Adrenal gland (tissue), 12 donors: ENCODE data around the gene SLC19A3. TPM values are rescaled to one million over a fixed set of nuclear protein-coding genes. Genes with fewer than 3 reads are reported as not detected.

Experiments
- DNase-seq, 7 donors: peaks; one replicate each; pipeline ENCODE4 v3.0.0-alpha.2; 2019 to 2020
- H3K27ac ChIP-seq, 5 donors: fragments of 200-600 bp; sonication (generic) in 4 of 5; 1 replicate in 3 of 5; 2 replicates in 2 of 5; pipeline versions ENCODE4 v1.5.1 to v1.8.0; 2016 to 2020; ENCODE audit warnings: mild to moderate bottlenecking in 1 of 5
- H3K27me3 ChIP-seq: fragments of 200-600 bp; 2 replicates; pipeline ENCODE4 v1.8.0; 2021
- H3K36me3 ChIP-seq, 2 donors: fragments of 200-600 bp; replicated peaks in 1 of 2; 1 replicate in 1 of 2; 2 replicates in 1 of 2; pipeline versions ENCODE4 v1.5.1 to v1.8.0; 2018 to 2022
- H3K4me1 ChIP-seq, 2 donors: fragments of 200-600 bp; replicated peaks in 1 of 2; 1 replicate in 1 of 2; 2 replicates in 1 of 2; pipeline versions ENCODE4 v1.5.1 to v1.8.0; 2018 to 2021
- H3K4me3 ChIP-seq, 4 donors: fragments of 200-600 bp; sonication (generic) in 3 of 4; one replicate each; pipeline ENCODE4 v1.5.1; 2016 to 2018
- H3K9me3 ChIP-seq, 3 donors: fragments of 200-600 bp; sonication (generic) in 1 of 3; replicated peaks in 1 of 3; 1 replicate in 2 of 3; 2 replicates in 1 of 3; pipeline versions ENCODE4 v1.5.1 to v1.8.0; 2016 to 2021
- CTCF ChIP-seq, 6 experiments: fragments of 450-650 bp in 4 of 6; fragments of 200-600 bp in 2 of 6; sonication (generic) in 1 of 6; IDR thresholded peaks; 1 replicate in 5 of 6; 2 replicates in 1 of 6; pipeline versions ENCODE4 v1.5.1 to v1.8.0; 2016 to 2021; ENCODE audit warnings: antibody characterized with exemption in 6 of 6, mild to moderate bottlenecking in 2 of 6, moderate library complexity in 1 of 6
- POLR2A ChIP-seq, 2 donors: fragments of 450-650 bp; IDR thresholded peaks; one replicate each; pipeline ENCODE4 v1.6.1; 2017; ENCODE audit warnings: antibody characterized with exemption in 2 of 2, mild to moderate bottlenecking in 2 of 2, moderate library complexity in 1 of 2
- WGBS, 4 donors: extraction: QIAGEN DNeasy Blood & Tissue Kit in 2 of 4; methylation state at CpG; one replicate each; pipeline versions ENCODE4 v1.1.5 to v1.1.7; 2013 to 2017; 5-methylcytosine and 5-hydroxymethylcytosine counted together
- intact Hi-C, 2 donors: fragments of 100-400 bp; cut with DNase I; formaldehyde crosslinking; loops; one replicate each; pipeline versions ENCODE4 v1.14.1 to v1.15.0; 2022 to 2023
- polyA plus RNA-seq, 3 donors: library from polyadenylated mRNA; stranded (reverse); fragments of 200-250 nt in 2 of 3; fragments of 350-450 nt in 1 of 3; fragmentation: Illumina TruSeq in 1 of 3; extraction: RNeasy Lipid Tissue Mini Kit (QIAGEN cat#74804) in 1 of 3; gene quantifications; one replicate each; pipeline ENCODE4 v1.2.3, GENCODE V29; 2013 to 2014
- small RNA-seq, 2 donors: library from RNA; depleted of rRNA; stranded (forward); fragments of <200 nt; gene quantifications; one replicate each; pipeline ENCODE3, GENCODE V24; 2016
- total RNA-seq, 9 donors: library from RNA; depleted of rRNA in 4 of 9; stranded (reverse); fragments of >200 nt in 4 of 9; fragments of 120-200 nt in 1 of 9; fragmentation: NEBNext Ultra II Directional in 1 of 9; extraction: Animal tissue kit (Norgen Biotek cat#: 25700) in 1 of 9; gene quantifications; one replicate each; pipeline versions ENCODE4 v1.1.0 to v1.2.4, GENCODE V29; 2013 to 2023
- donor health status: healthy with polysubstance abuse.
- donor health status: Bipolar disorder and iron deficiency.
- donor health status: DM: yes; HTN: yes; CAD: no.
- donor health status: DM: no; HTN: no; CAD: no.
- donor health status: DM: no; HTN: no; CAD: no.
- donor health status: DM: yes; HTN: yes; CAD: no.

SLC19A3 gene
- total and polyA plus RNA-seq, 12 donors, result 0.18 to 7.9 (median 0.97) TPM; not detected in 1

- TF ChIP-seq CTCF (IDR thresholded peaks at IDR 0.05) (no peak), POLR2A (IDR thresholded peaks at IDR 0.05) (no peak)
Measured at GRCh38 chr2:227642656-227643055, 75.2 kb downstream of the SLC19A3 start.

GRCh38 chr2:227634201-227634600 is 83.6 kb downstream of the SLC19A3 start:
- no peaks in the 10 kb centered on the region for H3K36me3 ChIP-seq
- no peak overlapping the region for H3K27ac ChIP-seq
- no peak for DNase-seq
- H3K9me3 ChIP-seq, result no peaks in the 10 kb centered on the region
- H3K4me1 ChIP-seq, result no peaks in the 10 kb centered on the region
- no peak for TF ChIP-seq CTCF (IDR thresholded peaks at IDR 0.05)
- TF ChIP-seq POLR2A (IDR thresholded peaks at IDR 0.05), result no peak
- peaks cover 3% of the 10 kb centered on the region for H3K27me3 ChIP-seq
- intact Hi-C loops, result no loop called here
- H3K4me3 ChIP-seq, result no peak overlapping the region
- 60 to 70% (median 63%) methylated on average over 3 of the region's 3 CpGs for WGBS, 4 donors

More at GRCh38 chr2:227642656-227643055, 75.2 kb downstream of the SLC19A3 start:
- intact Hi-C loops, result no loop called here
- WGBS, 4 donors, result 8 to 46% (median 32%) methylated on average over 2 of the region's 2 CpGs
- no peaks in the 10 kb centered on the region for H3K9me3 ChIP-seq
- H3K36me3 ChIP-seq, result no peaks in the 10 kb centered on the region
- no peak overlapping the region for H3K27ac ChIP-seq
- no peaks in the 10 kb centered on the region for H3K4me1 ChIP-seq
- H3K27me3 ChIP-seq, result no peaks in the 10 kb centered on the region
- no peak for DNase-seq
- no peak overlapping the region for H3K4me3 ChIP-seq

Small RNAs within 50 kb of the gene (small RNA-seq; reads per million reads assigned to genes)
- gene RNA5SP121, result 0 to 0.12 reads per million in 2 donors

Other genes with a start within 250 kb of the SLC19A3 start
- 100 to 1,000 TPM in 2 of 9 donors, 10 to 100 TPM in 7; 40.1 to 117 (median 66.0) TPM for gene AGFG1, start 245.9 kb downstream of the SLC19A3 start, total RNA-seq
- 100 to 1,000 TPM in 1 of 3 donors, 10 to 100 TPM in 2; 13.5 to 108 (median 19.7) TPM for gene AGFG1, start 245.9 kb downstream of the SLC19A3 start, polyA plus RNA-seq
- not detected for gene SCYGR2, start 119.1 kb downstream of the SLC19A3 start, total RNA-seq
- gene SCYGR2, start 119.1 kb downstream of the SLC19A3 start, polyA plus RNA-seq, result not detected
- not detected for gene SCYGR3, start 103.2 kb downstream of the SLC19A3 start, total RNA-seq
- gene SCYGR3, start 103.2 kb downstream of the SLC19A3 start, polyA plus RNA-seq, result not detected
- not detected for gene SCYGR4, start 100.5 kb downstream of the SLC19A3 start, total RNA-seq
- not detected for gene SCYGR4, start 100.5 kb downstream of the SLC19A3 start, polyA plus RNA-seq
- gene SCYGR5, start 51.2 kb downstream of the SLC19A3 start, total RNA-seq, result not detected
- not detected for gene SCYGR5, start 51.2 kb downstream of the SLC19A3 start, polyA plus RNA-seq
- gene SCYGR6, start 6.7 kb upstream of the SLC19A3 start, total RNA-seq, result not detected
- not detected for gene SCYGR6, start 6.7 kb upstream of the SLC19A3 start, polyA plus RNA-seq
- gene SCYGR7, start 10.3 kb upstream of the SLC19A3 start, total RNA-seq, result not detected
- not detected for gene SCYGR7, start 10.3 kb upstream of the SLC19A3 start, polyA plus RNA-seq
- gene SCYGR8, start 27.9 kb upstream of the SLC19A3 start, total RNA-seq, result not detected
- not detected for gene SCYGR8, start 27.9 kb upstream of the SLC19A3 start, polyA plus RNA-seq
- under 1 TPM in 1 of 9 donors, not detected in 8; 0.39 TPM for gene CCL20, start 95.8 kb upstream of the SLC19A3 start, total RNA-seq
- gene CCL20, start 95.8 kb upstream of the SLC19A3 start, polyA plus RNA-seq, result under 1 TPM; 0.40 to 0.80 (median 0.51) TPM
- under 1 TPM in 1 of 9 donors, not detected in 8; 0.26 TPM for gene DAW1, start 153.6 kb upstream of the SLC19A3 start, total RNA-seq
- gene DAW1, start 153.6 kb upstream of the SLC19A3 start, polyA plus RNA-seq, result not detected